SK-N-MC (cell line): ENCODE results near the gene DAAM2.

ENCODE experiments used
- EZH2 ChIP-seq: fragments of 200-600 bp; sonication (generic); IDR thresholded peaks from one replicate; pipeline ENCODE4 v1.6.1; 2017; ENCODE audit warnings: antibody characterized with exemption
- FOXP2 ChIP-seq: optimal IDR thresholded peaks from 2 replicates; pipeline ENCODE3; 2011; ENCODE audit warnings: mild to moderate bottlenecking, moderate library complexity; ENCODE audit not compliant: insufficient read depth; ENCODE audit errors: extremely low read length, control extremely low read depth

DNA sequence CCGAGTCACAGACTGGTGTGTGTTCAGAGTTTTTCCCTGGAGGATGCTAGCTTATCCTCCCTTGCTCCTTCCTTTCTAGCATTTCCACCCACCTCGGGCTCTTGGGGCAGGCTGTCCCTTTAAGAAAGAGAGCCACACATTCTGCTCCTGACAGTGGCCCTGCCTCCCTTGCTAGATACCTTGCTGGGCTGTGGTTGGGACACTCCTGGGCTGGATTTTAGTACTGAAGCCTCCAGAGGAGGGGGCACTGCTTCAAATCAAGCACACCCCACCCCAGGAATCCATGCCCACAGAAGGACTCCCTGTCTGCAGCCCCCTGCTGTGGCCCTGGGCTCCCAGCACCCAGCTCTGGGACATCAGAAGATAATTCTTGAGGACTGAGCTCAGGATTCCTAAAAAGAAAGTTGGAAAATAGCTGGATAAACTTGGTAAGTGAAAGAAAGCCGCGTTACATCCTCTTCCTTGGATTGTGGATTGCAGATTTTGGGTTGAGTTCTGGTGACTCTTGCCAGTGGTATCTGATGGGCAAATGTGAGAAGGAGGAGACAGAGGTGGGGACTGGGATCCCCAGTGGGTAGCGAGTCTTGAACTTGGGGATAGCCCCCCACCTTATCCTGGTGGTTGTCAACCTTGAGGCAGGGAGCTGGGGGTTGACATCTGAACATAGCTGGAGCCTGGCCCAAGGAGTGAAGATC, 29.0 kb downstream of the DAAM2 start:
- TF ChIP-seq FOXP2 (no peak), EZH2 (no peak)
